SK-N-SH (cell line): Measurements from ENCODE around the gene MADD. TPM values are rescaled to one million over a fixed set of nuclear protein-coding genes. Genes with fewer than 3 reads are reported as not detected.
A peak's percentile ranks its signal among the peaks of the same experiment; 100 is the strongest.

Experiments used
- CTCF ChIA-PET: fragments of 300-600, 350-600 bp; formaldehyde crosslinking; extraction: SDS; loops from one replicate; lab custom pipeline; 2021; lab: Yijun Ruan, JAX
- POLR2A ChIA-PET: fragments of 350-600 bp; sonication (Branson Sonifier 250); formaldehyde crosslinking; extraction: SDS; loops from one replicate; lab custom pipeline; 2020; ENCODE audit warnings: antibody characterized with exemption, inconsistent platforms; lab: Yijun Ruan, JAX
- DNase-seq: peaks from one replicate; pipeline ENCODE4 v3.0.0; 2012
- H2AFZ ChIP-seq: fragments of 200-600 bp; sonication (generic); 2 replicates; pipeline ENCODE4 v1.8.1; 2016; ENCODE audit warnings: antibody characterized with exemption, mild to moderate bottlenecking, low read depth
- H3F3A ChIP-seq: fragments of 200-600 bp; sonication (generic); replicated peaks from 2 replicates; pipeline ENCODE3; 2016; ENCODE audit warnings: antibody characterized with exemption, mild to moderate bottlenecking; ENCODE audit not compliant: insufficient read depth
- H3K27ac ChIP-seq, 2 experiments: fragments of 200-500 bp in 1 of 2; fragments of 200-600 bp in 1 of 2; sonication (Bioruptor generic) in 1 of 2; sonication (generic), shearing (Covaris generic) in 1 of 2; 2 replicates each; pipeline versions ENCODE4 v1.5.1 to v1.6.1; 2014 to 2016; ENCODE audit warnings: low read depth in 2 of 2, inconsistent platforms in 1 of 2, low read length in 1 of 2, mild to moderate bottlenecking in 1 of 2, mixed read lengths in 1 of 2
- H3K27me3 ChIP-seq: fragments of 200-600 bp; sonication (generic), shearing (Covaris generic); 2 replicates; pipeline ENCODE4 v1.6.1; 2016; ENCODE audit warnings: mixed run types; ENCODE audit not compliant: insufficient read depth
- H3K36me3 ChIP-seq, 2 experiments: fragments of 200-500 bp in 1 of 2; fragments of 200-600 bp in 1 of 2; sonication (Bioruptor generic) in 1 of 2; sonication (generic) in 1 of 2; replicated peaks in 1 of 2; 2 replicates each; pipeline versions ENCODE3 to v1.5.1; 2014 to 2016; ENCODE audit warnings: low read length in 1 of 2, mild to moderate bottlenecking in 1 of 2; ENCODE audit not compliant: insufficient read depth in 2 of 2, control insufficient read depth in 1 of 2
- H3K4me1 ChIP-seq, 2 experiments: fragments of 200-500 bp in 1 of 2; fragments of 200-600 bp in 1 of 2; sonication (Bioruptor generic) in 1 of 2; sonication (generic), shearing (Covaris generic) in 1 of 2; 2 replicates each; pipeline versions ENCODE4 v1.5.1 to v1.6.1; 2014 to 2016; ENCODE audit warnings: low read depth in 1 of 2, low read length in 1 of 2, mixed run types in 1 of 2; ENCODE audit not compliant: insufficient read depth in 2 of 2, control insufficient read depth in 1 of 2
- H3K4me2 ChIP-seq: fragments of 200-600 bp; sonication (generic), shearing (Covaris generic); 2 replicates; pipeline ENCODE4 v1.6.1; 2017; ENCODE audit warnings: mixed run types
- H3K4me3 ChIP-seq, 2 experiments: fragments of 200-500 bp in 1 of 2; fragments of 200-600 bp in 1 of 2; sonication (Bioruptor generic) in 1 of 2; sonication (generic), shearing (Covaris generic) in 1 of 2; 2 replicates each; pipeline versions ENCODE4 v1.5.1 to v1.8.1; 2014 to 2016; ENCODE audit warnings: low read depth in 2 of 2, inconsistent platforms in 1 of 2, low read length in 1 of 2, mild to moderate bottlenecking in 1 of 2, mixed read lengths in 1 of 2, moderate library complexity in 1 of 2
- H3K79me2 ChIP-seq: fragments of 200-600 bp; sonication (generic); 2 replicates; pipeline ENCODE4 v1.8.1; 2017; ENCODE audit warnings: mild to moderate bottlenecking; ENCODE audit not compliant: insufficient read depth
- H3K9ac ChIP-seq: fragments of 200-600 bp; sonication (generic); 2 replicates; pipeline ENCODE4 v1.6.1; 2017; ENCODE audit warnings: mixed run types
- H3K9me2 ChIP-seq: fragments of 200-600 bp; sonication (generic); 2 replicates; pipeline ENCODE4 v1.6.1; 2017; ENCODE audit warnings: mixed run types
- H3K9me3 ChIP-seq: fragments of 200-600 bp; sonication (generic); 2 replicates; pipeline ENCODE4 v1.6.1; 2017; ENCODE audit warnings: mixed run types, mild to moderate bottlenecking, moderate library complexity
- H4K20me1 ChIP-seq: fragments of 200-600 bp; sonication (generic); 2 replicates; pipeline ENCODE4 v1.6.1; 2017; ENCODE audit warnings: mild to moderate bottlenecking, mixed run types; ENCODE audit not compliant: insufficient read depth
- CHD2 ChIP-seq: fragments of 150-350 bp; IDR thresholded peaks from 2 replicates; pipeline ENCODE4 v1.6.1; 2018; ENCODE audit warnings: low read length; ENCODE audit not compliant: partially characterized antibody
- ELF1 ChIP-seq: IDR thresholded peaks from 2 replicates; pipeline ENCODE4 v1.4.0; 2012
- EZH2phosphoT487 ChIP-seq: fragments of 200-600 bp; sonication (generic); IDR thresholded peaks from 2 replicates; pipeline ENCODE4 v1.6.1; 2017; ENCODE audit warnings: low read depth, mixed run types, mild to moderate bottlenecking, antibody characterized with exemption, moderate library complexity, borderline replicate concordance
- GABPA ChIP-seq: IDR thresholded peaks from 2 replicates; pipeline ENCODE4 v1.4.0; 2012; ENCODE audit warnings: low read depth, mild to moderate bottlenecking
- MAX ChIP-seq: IDR thresholded peaks from 2 replicates; pipeline ENCODE4 v1.4.0; 2012; ENCODE audit warnings: low read depth
- MXI1 ChIP-seq: IDR thresholded peaks from 2 replicates; pipeline ENCODE4 v1.6.1; 2012; ENCODE audit warnings: mild to moderate bottlenecking, low read depth, low read length, improper control_type of control experiment
- NFIC ChIP-seq: IDR thresholded peaks from 2 replicates; pipeline ENCODE4 v1.4.0; 2012; ENCODE audit warnings: borderline replicate concordance
- PBX3 ChIP-seq: IDR thresholded peaks from 2 replicates; pipeline ENCODE4; 2012
- RCOR1 ChIP-seq: fragments of 150-350 bp; IDR thresholded peaks from 2 replicates; pipeline ENCODE4 v1.6.1; 2017; ENCODE audit warnings: antibody characterized with exemption, low read length
- RFX5 ChIP-seq: IDR thresholded peaks from 2 replicates; pipeline ENCODE4 v1.6.1; 2012; ENCODE audit warnings: mild to moderate bottlenecking, improper control_type of control experiment, low read length
- SIN3A ChIP-seq: IDR thresholded peaks from 2 replicates; pipeline ENCODE4 v1.6.1; 2012; ENCODE audit warnings: low read depth, mild to moderate bottlenecking, low read length, moderate library complexity, borderline replicate concordance
- WGBS: methylation state at CpG from one replicate; pipeline ENCODE4 v1.1.6; 2017; ENCODE audit warnings: low lambda C conversion rate; 5-methylcytosine and 5-hydroxymethylcytosine counted together
- polyA plus RNA-seq, 3 experiments: library from polyadenylated mRNA; depleted of rRNA; stranded (reverse); fragments of >200 nt; gene quantifications; 2 replicates each; pipeline ENCODE4 v1.2.3, GENCODE V29; 2012
- TF ChIP-seq, protein P1 (sequence below): fragments of 150-350 bp; IDR thresholded peaks from 2 replicates; pipeline ENCODE4 v1.6.1; 2016; ENCODE audit warnings: mild to moderate bottlenecking, low read depth, low read length
- TF ChIP-seq, protein P2 (sequence below): IDR thresholded peaks from 2 replicates; pipeline ENCODE4 v1.6.1; 2012; ENCODE audit warnings: mild to moderate bottlenecking, low read depth, low read length, moderate library complexity

The MADD gene
- polyA plus RNA-seq, 1 of the 3 experiments (the other 2 are of a cell fraction), result 16.4 TPM

DNA sequence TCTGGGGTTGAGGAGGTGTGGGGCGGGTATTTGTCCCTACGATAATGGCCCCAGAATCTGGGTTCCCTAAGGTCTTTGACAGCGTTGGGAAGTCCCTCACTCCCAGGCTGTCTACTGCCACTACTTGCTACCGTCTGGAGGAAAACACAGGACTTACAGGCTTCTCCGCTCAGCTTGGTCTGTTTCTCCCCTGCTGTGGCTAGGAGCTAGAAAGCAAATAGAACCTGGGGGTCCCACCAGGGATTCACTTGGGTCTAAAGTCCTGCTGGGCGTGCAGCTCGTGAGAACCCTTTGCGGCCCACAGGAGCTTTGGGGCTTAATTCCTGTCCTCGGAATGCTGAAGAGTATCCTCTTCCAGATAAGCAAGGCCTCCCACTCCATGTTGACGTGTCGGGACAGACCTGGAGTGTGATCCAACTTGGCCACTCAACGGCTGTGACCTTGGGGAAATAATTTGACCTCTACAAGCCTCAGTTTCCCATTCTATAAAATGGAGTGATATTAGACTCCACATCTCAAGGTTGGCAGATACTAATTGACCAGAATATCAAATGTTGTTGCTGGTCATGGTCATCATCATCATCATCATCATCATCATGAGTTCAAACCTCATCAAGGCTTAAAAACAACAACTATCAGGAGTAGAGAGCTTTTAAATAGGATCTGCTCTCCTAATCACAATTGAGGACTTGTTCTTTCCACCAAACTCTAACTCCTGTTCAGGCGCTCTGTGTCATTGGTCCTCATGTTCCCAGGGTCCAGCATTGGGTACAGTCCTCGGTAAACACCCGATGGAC, 84.2 kb downstream of the MADD start:
- peak; percentile 30 for DNase-seq
- no peaks in the 10 kb centered on the region for H3K9me3 ChIP-seq
- CTCF ChIA-PET, result interaction anchor here (0.9 to 3.6 kb wide), 31 partner anchors 9 to 447 kb away, joined by 3 to 29 read pairs (median 7); partner anchors contain the start of genes ACP2, MADD and NR1H3
- TF ChIP-seq RFX5 (no peak), NFIC (no peak), CHD2 (no peak), MXI1 (no peak), ELF1 (no peak), MAX (no peak), RCOR1 (no peak), EZH2phosphoT487 (no peak), SIN3A (no peak), GABPA (no peak), PBX3 (no peak)
- TF ChIP-seq, protein P1, sequence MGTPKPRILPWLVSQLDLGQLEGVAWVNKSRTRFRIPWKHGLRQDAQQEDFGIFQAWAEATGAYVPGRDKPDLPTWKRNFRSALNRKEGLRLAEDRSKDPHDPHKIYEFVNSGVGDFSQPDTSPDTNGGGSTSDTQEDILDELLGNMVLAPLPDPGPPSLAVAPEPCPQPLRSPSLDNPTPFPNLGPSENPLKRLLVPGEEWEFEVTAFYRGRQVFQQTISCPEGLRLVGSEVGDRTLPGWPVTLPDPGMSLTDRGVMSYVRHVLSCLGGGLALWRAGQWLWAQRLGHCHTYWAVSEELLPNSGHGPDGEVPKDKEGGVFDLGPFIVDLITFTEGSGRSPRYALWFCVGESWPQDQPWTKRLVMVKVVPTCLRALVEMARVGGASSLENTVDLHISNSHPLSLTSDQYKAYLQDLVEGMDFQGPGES, result no peak
- TF ChIP-seq, protein P2, sequence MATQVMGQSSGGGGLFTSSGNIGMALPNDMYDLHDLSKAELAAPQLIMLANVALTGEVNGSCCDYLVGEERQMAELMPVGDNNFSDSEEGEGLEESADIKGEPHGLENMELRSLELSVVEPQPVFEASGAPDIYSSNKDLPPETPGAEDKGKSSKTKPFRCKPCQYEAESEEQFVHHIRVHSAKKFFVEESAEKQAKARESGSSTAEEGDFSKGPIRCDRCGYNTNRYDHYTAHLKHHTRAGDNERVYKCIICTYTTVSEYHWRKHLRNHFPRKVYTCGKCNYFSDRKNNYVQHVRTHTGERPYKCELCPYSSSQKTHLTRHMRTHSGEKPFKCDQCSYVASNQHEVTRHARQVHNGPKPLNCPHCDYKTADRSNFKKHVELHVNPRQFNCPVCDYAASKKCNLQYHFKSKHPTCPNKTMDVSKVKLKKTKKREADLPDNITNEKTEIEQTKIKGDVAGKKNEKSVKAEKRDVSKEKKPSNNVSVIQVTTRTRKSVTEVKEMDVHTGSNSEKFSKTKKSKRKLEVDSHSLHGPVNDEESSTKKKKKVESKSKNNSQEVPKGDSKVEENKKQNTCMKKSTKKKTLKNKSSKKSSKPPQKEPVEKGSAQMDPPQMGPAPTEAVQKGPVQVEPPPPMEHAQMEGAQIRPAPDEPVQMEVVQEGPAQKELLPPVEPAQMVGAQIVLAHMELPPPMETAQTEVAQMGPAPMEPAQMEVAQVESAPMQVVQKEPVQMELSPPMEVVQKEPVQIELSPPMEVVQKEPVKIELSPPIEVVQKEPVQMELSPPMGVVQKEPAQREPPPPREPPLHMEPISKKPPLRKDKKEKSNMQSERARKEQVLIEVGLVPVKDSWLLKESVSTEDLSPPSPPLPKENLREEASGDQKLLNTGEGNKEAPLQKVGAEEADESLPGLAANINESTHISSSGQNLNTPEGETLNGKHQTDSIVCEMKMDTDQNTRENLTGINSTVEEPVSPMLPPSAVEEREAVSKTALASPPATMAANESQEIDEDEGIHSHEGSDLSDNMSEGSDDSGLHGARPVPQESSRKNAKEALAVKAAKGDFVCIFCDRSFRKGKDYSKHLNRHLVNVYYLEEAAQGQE, result no peak
- peak overlapping the region; percentile 46; the same call in 1 of the 2 replicates for H2AFZ ChIP-seq
- POLR2A ChIA-PET, result no interaction called here
- no peak overlapping the region for H3K4me2 ChIP-seq
- peaks cover 5% of the 10 kb centered on the region for H3F3A ChIP-seq
- no peaks in the 10 kb centered on the region for H3K27me3 ChIP-seq
- H4K20me1 ChIP-seq, result no peaks in the 10 kb centered on the region
- no peak overlapping the region for H3K27ac ChIP-seq
- 95% methylated on average over 12 of the region's 15 CpGs for WGBS
- peaks cover 0 to 10% of the 10 kb centered on the region in 2 experiments; a peak in 1 of 4 replicates for H3K4me1 ChIP-seq
- no peak overlapping the region for H3K4me3 ChIP-seq
- H3K9me2 ChIP-seq, result no peaks in the 10 kb centered on the region
- no peak overlapping the region for H3K9ac ChIP-seq
- no peaks in the 10 kb centered on the region for H3K79me2 ChIP-seq
- no peaks in the 10 kb centered on the region for H3K36me3 ChIP-seq
